HG02885 (cell line): ENCODE measurements around the gene SORCS1.

Experiments used
- ATAC-seq: cut with Tn5 transposase; IDR thresholded peaks from one replicate; pipeline ENCODE4 v1.9.1; 2021; ENCODE audit warnings: mild to moderate bottlenecking; ENCODE audit not compliant: unreplicated experiment, poor library complexity

SORCS1 gene

DNA sequence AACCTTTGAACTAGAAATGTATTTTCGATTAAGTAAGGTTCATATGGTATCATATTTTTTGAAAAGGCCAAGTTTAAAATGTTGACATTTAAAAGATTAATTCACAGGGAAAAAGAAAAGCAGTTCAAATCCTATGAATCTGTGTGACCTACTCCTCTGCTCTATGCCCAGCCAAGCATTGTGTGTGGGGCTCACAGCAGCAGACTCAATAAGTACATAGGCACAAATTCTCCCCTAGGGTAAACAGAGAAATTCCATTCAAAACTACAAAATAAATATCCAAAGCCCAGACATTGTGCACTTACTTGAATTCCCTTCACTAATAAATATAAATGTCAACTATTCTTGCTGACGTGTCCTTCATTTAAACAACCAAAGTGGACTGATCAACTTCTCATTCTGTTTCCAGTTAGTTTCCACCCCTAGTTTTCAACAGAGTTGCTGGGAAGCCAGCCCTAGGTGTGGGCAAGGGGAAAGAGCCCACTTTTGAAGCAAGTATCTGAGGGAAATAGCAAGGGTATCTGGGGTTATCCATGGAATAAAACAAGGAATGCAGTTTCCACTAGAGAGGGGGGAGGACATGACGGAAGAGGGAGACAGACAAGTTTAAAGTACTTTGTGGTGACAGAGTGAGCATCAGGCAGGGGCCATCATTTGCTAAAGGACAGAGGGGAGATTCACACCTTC is 533.3 kb downstream of the SORCS1 start:
- ATAC-seq = no peak

GRCh38 chr10:106626371-106626770 is 538.1 kb downstream of the SORCS1 start:
- ATAC-seq = no peak

- no peak for ATAC-seq
Observed at GRCh38 chr10:106625751-106626150, 538.8 kb downstream of the SORCS1 start.

- no peak for ATAC-seq
Observed at GRCh38 chr10:106619346-106619745, 545.2 kb downstream of the SORCS1 start.

DNA sequence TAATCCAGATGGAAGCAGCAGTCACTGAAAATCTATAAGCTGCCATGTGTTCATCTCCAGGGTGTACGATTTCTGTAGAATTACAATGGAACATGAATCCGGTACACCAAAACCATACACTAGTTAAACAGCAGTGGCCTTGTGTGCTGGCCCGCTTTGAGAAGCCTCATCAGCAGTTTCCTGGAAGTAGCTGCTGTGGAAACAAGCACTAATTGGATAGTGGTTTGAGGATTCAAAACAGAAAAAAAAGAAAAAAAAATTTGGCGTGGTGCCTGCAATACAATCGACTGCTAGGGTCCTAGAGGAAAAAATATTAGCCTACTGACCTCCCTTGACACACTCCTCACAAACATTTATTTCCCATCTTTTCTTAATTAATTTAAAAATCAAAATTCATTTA is 545.9 kb downstream of the SORCS1 start:
- ATAC-seq = no peak

- no peak for ATAC-seq
Observed at GRCh38 chr10:106615081-106615480, 549.4 kb downstream of the SORCS1 start.

DNA sequence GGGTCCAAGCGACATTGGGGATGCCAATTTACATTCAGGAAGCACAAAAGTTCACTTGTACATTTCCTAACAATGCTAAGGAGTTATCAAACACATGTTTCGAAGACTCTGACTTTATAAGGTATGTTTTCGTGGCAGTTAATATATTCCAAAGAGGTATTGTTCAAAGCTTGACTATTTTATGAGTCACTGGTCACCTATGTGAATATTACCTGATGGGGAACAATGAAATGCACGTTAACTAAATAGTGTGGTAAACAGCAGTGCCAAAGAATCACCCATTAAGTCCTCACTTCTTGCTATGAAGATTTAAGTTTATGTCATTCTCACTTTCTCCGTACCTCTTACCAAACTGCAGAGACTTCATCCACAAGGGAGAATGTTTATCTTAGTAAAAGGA is 550.2 kb downstream of the SORCS1 start:
- no peak for ATAC-seq

DNA sequence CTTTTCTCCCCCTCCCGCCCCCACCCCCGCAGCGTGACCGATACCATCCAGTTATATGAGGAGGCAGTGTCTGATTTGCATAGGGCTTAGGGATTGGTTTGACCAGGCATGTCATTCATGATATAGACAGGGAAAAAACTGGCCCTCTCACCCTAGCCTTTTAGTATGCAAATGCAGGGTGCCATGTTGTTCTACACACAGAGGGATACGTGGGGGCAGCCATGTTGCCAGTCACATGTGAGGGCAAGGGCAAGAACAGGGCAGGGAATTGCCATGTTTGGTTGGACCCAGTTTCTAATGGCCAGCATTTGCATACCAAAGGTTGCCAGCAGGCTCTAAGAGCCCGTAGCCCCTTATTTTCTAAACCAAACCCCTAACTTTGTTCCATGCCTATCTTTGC is 552.1 kb downstream of the SORCS1 start:
- ATAC-seq = no peak

DNA sequence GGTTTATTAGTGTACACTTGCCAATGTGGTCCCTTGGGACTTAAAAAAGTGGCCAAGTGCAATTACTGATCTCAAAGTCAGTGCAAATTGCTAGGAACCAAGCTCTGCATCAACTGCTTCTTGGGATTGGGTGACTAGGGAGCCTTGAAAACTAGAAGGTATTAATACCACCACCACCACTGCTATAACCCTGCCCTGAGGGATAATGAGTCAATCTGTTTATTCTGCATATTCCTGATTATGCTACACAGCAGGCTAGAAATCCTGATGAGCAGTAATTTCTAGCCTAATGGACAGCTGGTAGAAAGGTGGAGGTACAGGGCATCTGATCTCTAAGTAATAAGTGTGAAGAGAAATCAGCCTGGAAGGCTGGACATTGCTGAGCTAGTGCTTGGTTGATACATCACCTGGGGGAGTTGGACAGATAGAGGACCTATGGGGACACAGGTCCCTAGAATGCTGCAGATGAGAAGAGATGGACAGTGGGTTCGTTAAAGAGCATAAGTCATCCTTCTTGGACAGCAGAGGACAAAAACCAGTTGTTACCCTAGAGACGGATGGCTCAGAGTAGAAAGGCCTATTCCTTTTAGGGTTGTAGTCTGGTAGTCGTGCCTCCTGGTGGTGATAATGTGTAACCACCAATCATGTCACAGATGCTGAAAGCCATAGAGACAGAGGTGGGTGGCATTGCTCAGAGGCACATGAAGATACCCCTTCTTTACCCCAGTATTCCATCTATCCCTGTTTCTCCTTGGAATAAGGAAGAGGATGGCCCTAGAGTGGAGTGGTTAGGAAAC is 554.8 kb downstream of the SORCS1 start:
- peak; percentile 68 for ATAC-seq

GRCh38 chr10:106608066-106608465 is 556.4 kb downstream of the SORCS1 start:
- ATAC-seq = no peak

DNA sequence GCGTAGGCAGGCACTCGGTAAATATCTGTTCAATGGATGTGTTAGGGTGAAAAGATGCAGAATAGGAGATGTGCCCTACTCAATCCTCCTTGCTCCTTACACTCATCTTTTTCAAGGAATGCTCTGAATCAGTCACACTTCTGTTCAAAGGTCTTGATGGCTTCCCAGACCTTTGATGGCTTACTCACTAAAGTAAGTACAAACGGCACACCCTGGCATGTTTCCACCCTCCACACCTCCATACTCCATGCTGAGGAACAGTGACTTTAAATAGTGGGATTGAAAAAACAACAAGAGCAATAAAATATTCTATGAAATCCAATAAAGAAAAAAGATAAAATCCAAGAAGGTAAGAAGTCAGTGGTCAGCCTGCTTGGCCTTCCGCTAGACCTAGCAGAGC is 569.2 kb downstream of the SORCS1 start:
- no peak for ATAC-seq

DNA sequence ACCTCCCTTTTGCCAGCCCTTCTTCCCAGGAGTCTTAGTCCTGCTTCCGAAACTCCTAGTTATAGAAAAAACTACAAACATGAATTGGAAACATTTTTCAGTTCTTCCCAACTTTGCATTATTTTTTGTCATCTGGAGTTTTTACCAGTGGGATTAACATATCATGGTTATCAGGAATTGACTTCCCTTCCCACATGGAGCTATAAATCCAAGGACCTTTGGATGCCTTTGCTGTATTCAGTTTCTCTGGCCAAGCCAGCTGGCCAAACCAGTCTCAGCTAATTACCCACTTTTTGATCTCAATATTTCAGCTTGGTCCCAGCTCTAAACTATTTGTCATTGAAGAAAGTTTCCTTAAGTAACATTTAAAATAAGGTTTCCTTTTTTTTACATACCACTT is 570.6 kb downstream of the SORCS1 start:
- no peak for ATAC-seq

DNA sequence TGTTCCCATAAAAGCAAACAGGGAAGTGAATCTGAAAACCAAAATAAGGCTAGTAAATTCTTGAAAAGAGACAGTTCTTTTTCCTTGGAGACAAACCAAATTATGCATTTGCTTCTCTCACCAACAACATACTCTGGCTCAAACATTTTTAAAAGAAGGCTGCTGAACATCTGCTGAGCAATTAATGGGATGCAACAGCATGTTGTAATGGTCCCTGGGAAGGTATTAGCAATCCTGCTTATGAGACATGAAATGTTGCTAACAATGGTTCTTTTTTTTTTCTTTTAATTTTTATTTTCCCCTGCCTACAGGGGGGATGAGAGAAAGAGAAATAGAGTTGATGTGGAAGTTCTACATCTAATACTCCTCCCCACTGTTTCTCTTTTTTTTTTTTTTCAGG is 572.1 kb downstream of the SORCS1 start:
- ATAC-seq = no peak

DNA sequence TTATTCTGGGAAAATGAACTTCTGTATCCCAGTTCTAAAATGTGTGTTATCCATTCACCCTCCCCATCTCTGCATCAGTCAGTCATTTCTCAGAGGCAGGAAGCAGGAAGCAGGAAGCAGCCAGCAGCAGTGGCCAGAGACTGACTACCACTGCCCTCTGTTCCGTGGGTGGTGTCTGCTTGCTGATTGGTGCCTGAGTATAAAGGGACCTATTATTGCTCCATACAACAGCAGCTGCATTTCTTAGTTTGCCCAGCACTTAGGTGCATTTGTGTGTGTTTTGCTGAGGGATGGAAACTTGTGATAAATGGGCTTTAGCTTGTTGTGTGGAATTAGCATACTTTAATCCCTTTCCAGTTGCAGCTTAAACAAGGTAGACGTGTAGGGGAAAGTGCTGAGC is 582.2 kb downstream of the SORCS1 start:
- ATAC-seq = no peak

GRCh38 chr10:106577756-106578155 is 586.8 kb downstream of the SORCS1 start:
- no peak for ATAC-seq

DNA sequence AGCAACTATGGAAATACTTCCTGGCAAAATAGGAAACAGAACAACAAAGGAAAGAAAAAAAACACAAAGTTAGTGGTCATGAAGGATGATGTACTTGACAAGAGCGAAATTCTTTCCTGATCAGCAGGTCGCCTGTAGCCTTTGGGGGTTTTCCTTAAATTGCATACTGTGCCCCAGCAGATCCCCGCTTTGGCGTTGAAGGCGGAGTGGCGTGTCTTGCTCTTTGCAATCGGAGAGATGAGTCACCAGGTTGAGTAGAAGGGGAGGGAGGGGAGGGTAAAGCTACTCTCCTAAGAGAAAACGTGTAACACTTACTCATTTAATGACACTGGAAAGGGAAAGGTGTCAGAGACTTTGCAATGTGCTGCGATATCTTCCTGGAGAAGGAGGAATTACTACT is 587.2 kb downstream of the SORCS1 start:
- no peak for ATAC-seq

DNA sequence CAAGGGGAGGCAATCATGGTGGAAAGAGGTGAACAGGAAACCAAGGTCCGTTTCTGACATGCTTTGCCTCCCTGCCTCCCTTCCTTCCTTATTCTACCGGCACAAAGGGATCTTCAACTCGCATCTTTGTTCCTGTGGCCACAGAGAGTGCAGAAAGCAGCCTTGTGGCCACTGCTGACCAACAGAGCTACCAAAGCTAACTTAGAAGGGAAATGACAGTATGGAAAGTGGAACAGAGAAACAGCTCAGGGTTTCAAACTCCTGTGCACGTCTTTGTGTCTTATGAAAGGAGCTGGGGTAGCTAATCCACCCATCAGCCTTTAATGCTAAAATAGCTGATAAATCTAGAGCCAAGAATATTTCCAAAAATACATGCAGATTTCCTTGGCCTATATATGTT is 588.0 kb downstream of the SORCS1 start:
- ATAC-seq = peak; percentile 59

DNA sequence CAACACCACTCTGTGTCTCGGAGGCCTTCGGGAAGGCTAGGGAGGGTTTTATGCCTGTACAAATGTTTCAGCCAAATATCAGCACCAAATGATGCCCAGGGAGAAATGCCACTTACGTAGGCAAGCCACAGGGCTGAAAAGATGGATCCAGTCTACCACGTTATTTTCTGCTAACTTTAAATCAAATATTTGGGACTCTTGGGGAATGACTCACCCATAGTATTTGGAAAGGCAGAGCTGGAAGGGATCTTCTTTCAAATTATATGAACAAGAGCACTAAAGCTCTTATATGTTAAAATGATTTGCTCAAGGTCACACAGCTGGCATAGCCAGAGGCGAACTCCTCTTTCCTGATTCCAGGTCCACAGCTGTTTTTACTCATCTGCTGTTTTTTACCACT is 591.4 kb downstream of the SORCS1 start:
- ATAC-seq = no peak

DNA sequence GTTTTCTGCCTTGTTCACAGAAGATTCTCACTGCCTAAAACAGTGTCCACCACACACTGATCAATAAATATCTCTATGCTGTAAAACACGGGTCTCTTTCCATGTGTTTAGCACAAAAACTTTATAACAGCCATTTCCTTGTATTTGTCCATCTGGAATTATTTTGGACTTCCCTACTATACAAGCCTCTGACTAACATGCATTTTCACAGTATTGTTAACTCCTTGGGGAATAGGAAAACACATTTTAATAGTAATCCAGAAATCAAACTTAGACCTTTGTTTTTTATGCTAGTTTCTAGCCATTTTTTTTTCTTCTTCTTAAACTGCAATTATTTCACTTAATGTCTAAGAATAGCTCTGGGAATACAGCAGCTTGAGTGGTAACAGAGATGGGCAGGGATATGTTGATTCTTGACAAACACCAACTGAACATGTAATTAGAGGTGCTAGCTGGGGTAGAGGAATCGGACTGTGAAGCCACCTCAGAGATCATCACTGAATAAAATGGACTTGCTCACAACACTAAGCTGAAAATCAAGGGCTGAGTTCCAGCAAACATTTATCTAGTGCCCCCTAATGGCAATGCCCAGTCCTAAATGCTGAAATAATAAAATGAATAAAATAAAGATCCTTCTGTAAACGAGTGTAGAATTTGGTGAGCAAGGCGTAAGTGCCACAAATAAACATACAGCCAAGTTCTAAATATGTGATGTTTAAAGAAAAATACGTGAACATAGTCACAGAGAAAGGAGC is 593.1 kb downstream of the SORCS1 start:
- ATAC-seq = no peak

GRCh38 chr10:106570268-106570667 is 594.2 kb downstream of the SORCS1 start:
- no peak for ATAC-seq

- no peak for ATAC-seq
Observed at GRCh38 chr10:106567629-106568028, 596.9 kb downstream of the SORCS1 start.
